Vagina (tissue), 2 donors: ENCODE data around the gene ARL6IP6.
"Not testable (repeated sequence)": the region's sequence is repeated elsewhere in the genome, so short reads cannot be mapped to it uniquely, and the experiment has no call there.

ENCODE experiments used
- POLR2A ChIP-seq, 2 donors: fragments of 450-650 bp; IDR thresholded peaks; one replicate each; pipeline ENCODE4 v1.6.1; 2017; ENCODE audit warnings: antibody characterized with exemption in 2 of 2, mild to moderate bottlenecking in 2 of 2, moderate library complexity in 2 of 2
- TF ChIP-seq, protein P1 (sequence below), 3 experiments: fragments of 450-650 bp in 2 of 3; fragments of 200-600 bp in 1 of 3; sonication (generic) in 1 of 3; IDR thresholded peaks; one replicate each; pipeline ENCODE4 v1.5.1; 2017 to 2019; ENCODE audit warnings: antibody characterized with exemption in 3 of 3, mild to moderate bottlenecking in 2 of 3, moderate library complexity in 2 of 3

DNA sequence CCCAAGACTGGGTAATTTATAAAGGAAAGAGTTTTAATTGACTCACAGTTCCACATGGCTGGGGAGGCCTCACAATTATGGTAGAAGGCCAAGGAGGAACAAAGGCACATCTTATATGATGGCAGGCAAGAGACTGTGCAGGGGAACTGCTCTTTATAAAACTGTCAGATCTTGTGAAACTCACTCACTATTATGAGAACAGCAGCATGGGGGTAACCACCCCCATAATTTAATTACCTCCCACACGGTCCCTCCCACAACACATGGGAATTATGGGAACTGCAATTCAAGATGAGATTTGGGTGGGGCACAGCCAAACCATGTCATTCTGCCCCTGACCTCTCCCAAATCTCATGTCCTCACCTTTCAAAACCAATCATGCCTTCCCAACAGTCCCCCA, 19.1 kb downstream of the ARL6IP6 start:
- TF ChIP-seq POLR2A (IDR thresholded peaks at IDR 0.05) = not testable (repeated sequence)
- TF ChIP-seq, protein P1, sequence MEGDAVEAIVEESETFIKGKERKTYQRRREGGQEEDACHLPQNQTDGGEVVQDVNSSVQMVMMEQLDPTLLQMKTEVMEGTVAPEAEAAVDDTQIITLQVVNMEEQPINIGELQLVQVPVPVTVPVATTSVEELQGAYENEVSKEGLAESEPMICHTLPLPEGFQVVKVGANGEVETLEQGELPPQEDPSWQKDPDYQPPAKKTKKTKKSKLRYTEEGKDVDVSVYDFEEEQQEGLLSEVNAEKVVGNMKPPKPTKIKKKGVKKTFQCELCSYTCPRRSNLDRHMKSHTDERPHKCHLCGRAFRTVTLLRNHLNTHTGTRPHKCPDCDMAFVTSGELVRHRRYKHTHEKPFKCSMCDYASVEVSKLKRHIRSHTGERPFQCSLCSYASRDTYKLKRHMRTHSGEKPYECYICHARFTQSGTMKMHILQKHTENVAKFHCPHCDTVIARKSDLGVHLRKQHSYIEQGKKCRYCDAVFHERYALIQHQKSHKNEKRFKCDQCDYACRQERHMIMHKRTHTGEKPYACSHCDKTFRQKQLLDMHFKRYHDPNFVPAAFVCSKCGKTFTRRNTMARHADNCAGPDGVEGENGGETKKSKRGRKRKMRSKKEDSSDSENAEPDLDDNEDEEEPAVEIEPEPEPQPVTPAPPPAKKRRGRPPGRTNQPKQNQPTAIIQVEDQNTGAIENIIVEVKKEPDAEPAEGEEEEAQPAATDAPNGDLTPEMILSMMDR (IDR thresholded peaks at IDR 0.05) = not testable (repeated sequence)
